ENCODE measurements around the gene SLC16A8. TPM values are rescaled to one million over a fixed set of nuclear protein-coding genes. Genes with fewer than 3 reads are reported as not detected.

Gene SLC16A8
- total and polyA plus RNA-seq, 9 of the 15 experiments (the other 6 are each of a cell fraction or from before 2014, with no cell fraction given): not detected

GRCh38 chr22:38114484-38115398 lies 30.8 kb upstream of the SLC16A8 start (continued):
- TF ChIP-seq ZBTB9 (CRISPR knock-in tag; IDR thresholded peaks at IDR 0.05): peak; percentile 30; the same call in 1 of the 2 replicates
- TF ChIP-seq ZNF143 (CRISPR knock-in tag; IDR thresholded peaks at IDR 0.05): peak; percentile 37; the same call in 1 of the 2 replicates
- peak; percentile 59; the same call in 1 of the 2 replicates for TF ChIP-seq XRCC5 (IDR thresholded peaks at IDR 0.05; ENCODE audit: low read depth, low read length)
- TF ChIP-seq ZNF347 (CRISPR knock-in tag; IDR thresholded peaks at IDR 0.05; ENCODE audit: low read depth): no peak
- no peak for TF ChIP-seq RHOXF2B (CRISPR knock-in tag; conservative IDR thresholded peaks at IDR 0.05)

- TF ChIP-seq RBM17 (IDR thresholded peaks at IDR 0.05; ENCODE audit: borderline replicate concordance, low read depth, low read length) (no peak), FOXA3 (CRISPR knock-in tag; conservative IDR thresholded peaks at IDR 0.05 in 1 of 2, IDR thresholded peaks at IDR 0.05 in 1 of 2) (no peak), MECOM (CRISPR knock-in tag; IDR thresholded peaks at IDR 0.05) (no peak), NCOR1 (IDR thresholded peaks at IDR 0.05) (no peak), DPF2 (IDR thresholded peaks at IDR 0.05) (no peak), ZNF395 (CRISPR knock-in tag; IDR thresholded peaks at IDR 0.05) (no peak)
- Histone ChIP-seq H3K9ac (ENCODE audit: insufficient read depth in 1 of 2, low read depth in 2 of 2, low read length in 2 of 2) (no peak overlapping the region), H3K9me1 (ENCODE audit: control insufficient read depth, insufficient read depth, low read length) (no peaks in the 10 kb centered on the region), H3K4me3 (no peak overlapping the region), H3K27ac (ENCODE audit: extremely low read depth, low read depth, low read length) (no peak overlapping the region), H3K79me2 (ENCODE audit: control insufficient read depth, insufficient read depth, low read length) (no peaks in the 10 kb centered on the region), H3K36me3 (ENCODE audit: control insufficient read depth, insufficient read depth, low read length) (no peaks in the 10 kb centered on the region), H2AFZ (ENCODE audit: low read depth, low read length) (no peak overlapping the region), H3K27me3 (ENCODE audit: control insufficient read depth in 2 of 2, insufficient read depth in 2 of 2, low read length in 2 of 2) (no peaks in the 10 kb centered on the region), H4K20me1 (replicated peaks; ENCODE audit: control insufficient read depth, insufficient read depth, low read length) (no peaks in the 10 kb centered on the region), H3K4me2 (ENCODE audit: insufficient read depth, low read length) (no peak overlapping the region), H3K4me1 (replicated peaks in 1 of 2; ENCODE audit: control insufficient read depth in 2 of 2, insufficient read depth in 2 of 2, low read length in 2 of 2) (peaks cover 0 to 39% of the 10 kb centered on the region in 2 experiments; a peak in 2 of 5 replicates), H3K9me3 (replicated peaks; ENCODE audit: control insufficient read depth, insufficient read depth, low read depth, low read length) (no peaks in the 10 kb centered on the region)
- FAIRE-seq (no peak), DNase-seq (ENCODE audit: extremely low read depth in 1 of 4, low spot score in 3 of 4) (no peak), ATAC-seq (no peak)
- POLR2A ChIA-PET: no interaction called here
- BruUV-seq (replicated peaks): no TSS peak
- CTCF ChIA-PET (ENCODE audit: low intra/inter-chr PET ratio): no interaction called here
- in situ Hi-C loops (cut with MboI) (no loop called here), intact Hi-C loops (cut with micrococcal nuclease) (loop anchor here (10.0 kb wide), 1 partner anchor 92 kb away; the partner anchor contains the start of gene MAFF)
- WGBS (ENCODE audit: insufficient coverage, low coverage, missing lambda C conversion rate): 63% methylated on average over 4 of the region's 22 CpGs
These were observed 28.4 kb upstream of the SLC16A8 start for GRCh38 chr22:38112381-38112780.
